NCI-H1436 treated with DMSO at 0.1 percent for 48 hours (cell line): Measurements from ENCODE around the gene OR51Q1.

ENCODE experiments used
- DNase-seq: peaks from one replicate; lab custom pipeline; 2025; lab: John Stamatoyannopoulos, UW

Gene OR51Q1

GRCh38 chr11:5421811-5422210, at the start of gene OR51Q1:
OR51Q1 (plus strand) TSS chr11:5422111; CDS start chr11:5422201, 90 bp downstream.
- no peak for DNase-seq

- DNase-seq: no peak
These were observed 41.1 kb upstream of the OR51Q1 start for GRCh38 chr11:5380740-5381342.

- no peak for DNase-seq
These were observed 38.3 kb upstream of the OR51Q1 start, which contains the start of gene OR51M1 for GRCh38 chr11:5383576-5383975. OR51M1 (plus strand) TSS chr11:5383812; CDS start chr11:5389399, 5,587 bp downstream.

DNA sequence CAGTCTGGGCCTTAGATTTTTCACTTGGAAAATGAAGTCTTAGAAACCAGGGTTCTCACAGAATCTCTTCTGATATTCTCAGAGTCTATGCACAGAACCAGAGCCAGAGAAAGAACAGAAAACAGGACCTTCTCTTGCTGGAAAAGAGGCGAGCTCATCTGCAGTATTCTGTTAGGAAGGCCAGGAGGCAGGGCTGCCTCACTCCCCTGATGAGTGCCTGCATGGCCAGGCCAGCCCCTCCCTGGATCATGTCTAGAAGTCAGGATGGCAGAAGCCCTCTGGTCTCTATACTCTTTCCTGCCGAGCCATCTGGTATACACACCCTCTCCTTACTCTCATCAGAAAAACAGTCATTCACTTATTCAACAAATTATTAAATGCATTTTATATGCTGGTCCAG, 37.6 kb upstream of the OR51Q1 start:
- DNase-seq: no peak

DNA sequence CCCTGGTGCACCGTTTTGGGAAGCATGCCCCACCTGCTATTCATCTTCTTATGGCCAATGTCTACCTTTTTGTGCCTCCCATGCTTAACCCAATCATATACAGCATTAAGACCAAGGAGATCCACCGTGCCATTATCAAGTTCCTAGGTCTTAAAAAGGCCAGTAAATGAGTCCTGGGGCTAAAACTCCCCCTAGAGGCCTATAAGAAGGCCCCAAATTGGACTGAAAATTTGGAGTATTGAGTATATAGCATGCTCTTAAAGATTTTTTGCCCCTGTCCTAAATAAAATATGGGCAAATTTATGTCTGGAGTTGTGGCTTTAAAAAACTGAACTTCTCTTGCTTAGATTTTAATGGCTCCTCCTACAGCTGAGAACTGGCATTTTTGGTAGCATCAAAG, 31.7 kb upstream of the OR51Q1 start:
- DNase-seq: no peak

- no peak for DNase-seq
These were observed 27.8 kb upstream of the OR51Q1 start for GRCh38 chr11:5394091-5394490.

DNA sequence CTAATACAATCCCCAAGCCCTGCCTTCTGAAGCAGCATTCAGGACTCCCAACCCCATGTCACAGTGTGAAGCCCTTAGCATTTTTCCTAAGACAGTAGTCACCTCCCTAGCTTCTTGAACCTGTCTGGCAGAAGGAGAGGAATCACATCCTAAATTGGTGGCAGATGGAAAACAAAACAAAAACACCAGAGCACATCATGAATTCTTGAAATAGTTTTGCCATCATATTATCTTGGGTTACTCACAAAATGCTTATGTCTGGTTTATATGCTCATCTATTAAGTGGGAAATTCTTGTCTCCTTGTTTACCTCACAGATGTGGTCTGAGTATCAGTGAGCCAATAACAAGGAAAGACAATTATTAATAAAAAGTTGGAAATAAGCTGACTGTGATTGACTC, 23.0 kb upstream of the OR51Q1 start:
- DNase-seq: no peak

DNA sequence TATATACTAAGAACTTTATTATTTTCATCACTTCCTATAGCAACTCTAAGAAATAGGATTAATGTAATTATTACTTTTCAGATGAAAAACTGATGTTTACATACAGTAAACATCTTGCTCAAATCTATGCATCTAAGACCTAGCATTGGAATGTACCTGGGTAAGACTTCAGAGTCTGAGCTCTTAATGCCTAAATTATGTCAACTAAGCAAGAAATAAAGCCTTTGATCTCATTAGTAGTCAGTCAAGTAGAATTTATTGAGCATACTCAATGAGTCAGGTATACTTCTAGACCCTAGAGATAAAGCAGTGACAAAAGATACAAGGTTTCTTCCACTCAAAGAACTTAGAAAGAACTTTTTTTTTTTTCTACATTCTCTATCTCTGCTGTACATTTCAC, 16.7 kb upstream of the OR51Q1 start:
- no peak for DNase-seq

- no peak for DNase-seq
These were observed 918 bp upstream of the OR51Q1 start for GRCh38 chr11:5420993-5421392.

DNA sequence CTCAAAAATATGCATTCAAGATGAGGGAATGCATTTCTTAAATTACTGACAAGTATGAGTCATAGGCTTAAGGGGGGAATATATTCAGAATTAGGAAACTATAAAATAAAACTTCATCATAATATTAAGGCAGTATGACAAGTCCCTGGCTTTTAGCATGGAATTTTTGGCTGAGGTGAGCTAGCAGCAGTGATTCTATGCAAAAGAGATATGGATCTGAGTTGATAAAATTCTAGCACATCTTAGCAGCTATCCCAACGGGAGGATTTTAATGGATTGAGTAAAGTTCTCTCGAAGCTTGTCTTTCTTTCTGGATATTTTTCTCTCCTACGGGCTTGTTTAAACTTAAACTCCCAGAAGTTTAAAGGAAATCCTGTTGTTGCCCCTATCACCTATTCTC, 1.2 kb downstream of the OR51Q1 start:
- DNase-seq: no peak

- DNase-seq: no peak
These were observed 19.5 kb downstream of the OR51Q1 start, which contains the start of gene OR51I1 for GRCh38 chr11:5441414-5441813. OR51I1 (minus strand) TSS chr11:5441514; CDS start chr11:5441514, 0 bp downstream.

GRCh38 chr11:5443835-5444393, 22.0 kb downstream of the OR51Q1 start:
- DNase-seq: no peak

DNA sequence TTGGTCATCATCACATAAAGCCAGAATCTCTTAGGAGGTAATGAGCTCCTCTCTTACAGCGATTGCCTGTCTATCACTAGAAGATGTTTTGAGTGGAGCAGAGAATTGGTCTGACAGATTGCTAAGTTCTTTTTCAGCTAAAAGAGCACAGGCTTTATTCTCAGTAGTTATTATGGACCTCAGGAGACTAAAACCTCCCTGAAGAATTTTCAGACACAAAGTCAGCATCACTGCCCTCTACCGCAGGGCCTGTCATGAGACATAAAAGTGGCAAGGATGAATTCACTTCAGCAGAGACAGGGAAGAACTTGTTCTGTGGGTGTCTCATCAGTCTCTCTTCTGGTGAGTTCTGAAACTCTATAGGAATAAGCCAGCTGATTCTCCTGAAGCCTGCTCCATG, 27.1 kb downstream of the OR51Q1 start, which contains the start of gene OR51I2:
TSS of gene OR51I2 (plus strand) at position 301 of the 400 bp plus-strand sequence. CDS start 4,166 bp downstream, outside the sequence.
- DNase-seq: no peak

DNA sequence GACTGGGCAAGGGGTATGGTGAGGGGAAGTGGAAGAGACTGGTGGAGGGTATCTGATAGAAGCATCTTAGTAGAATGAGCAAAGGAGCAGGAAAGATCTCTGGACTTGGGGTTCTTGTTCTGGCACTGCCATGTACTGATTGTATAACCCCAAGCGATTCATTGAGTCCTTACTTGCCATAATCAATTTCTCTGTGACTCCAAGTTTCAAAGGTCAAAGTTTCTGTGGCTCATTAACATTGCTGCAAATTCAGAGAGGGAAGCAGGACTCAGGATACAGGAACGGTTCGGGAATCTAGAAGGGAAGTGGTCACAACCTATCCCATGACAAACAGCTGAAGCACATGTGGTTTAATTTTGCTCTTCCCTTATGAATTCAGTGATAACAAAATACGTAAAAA, 27.5 kb downstream of the OR51Q1 start:
- no peak for DNase-seq

GRCh38 chr11:5460983-5461621, 39.2 kb downstream of the OR51Q1 start:
- no peak for DNase-seq

DNA sequence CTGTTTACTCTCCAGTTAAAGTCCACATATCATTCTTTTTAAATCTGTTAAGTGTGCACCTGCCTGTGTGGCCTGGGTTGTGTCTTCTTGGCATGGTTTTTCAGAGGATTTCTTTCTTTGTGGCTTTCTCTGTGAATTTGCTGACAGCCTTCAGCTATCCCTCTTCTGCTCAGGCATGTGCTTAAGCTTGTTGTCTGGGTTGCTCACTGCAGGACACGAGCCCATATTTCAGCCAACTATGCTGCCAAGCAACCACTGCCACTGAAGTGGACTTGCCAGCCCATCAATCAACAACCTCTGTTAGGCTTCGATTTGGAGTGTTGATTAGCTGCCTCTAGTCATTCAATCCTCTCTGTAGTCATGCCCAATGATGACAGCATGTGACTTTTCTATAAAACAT, 45.6 kb downstream of the OR51Q1 start:
- no peak for DNase-seq
